ENCODE measurements around the gene C1orf21.
"Not testable (repeated sequence)": the region's sequence is repeated elsewhere in the genome, so short reads cannot be mapped to it uniquely, and the experiment has no call there.

Gene C1orf21, protein sequence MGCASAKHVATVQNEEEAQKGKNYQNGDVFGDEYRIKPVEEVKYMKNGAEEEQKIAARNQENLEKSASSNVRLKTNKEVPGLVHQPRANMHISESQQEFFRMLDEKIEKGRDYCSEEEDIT

DNA sequence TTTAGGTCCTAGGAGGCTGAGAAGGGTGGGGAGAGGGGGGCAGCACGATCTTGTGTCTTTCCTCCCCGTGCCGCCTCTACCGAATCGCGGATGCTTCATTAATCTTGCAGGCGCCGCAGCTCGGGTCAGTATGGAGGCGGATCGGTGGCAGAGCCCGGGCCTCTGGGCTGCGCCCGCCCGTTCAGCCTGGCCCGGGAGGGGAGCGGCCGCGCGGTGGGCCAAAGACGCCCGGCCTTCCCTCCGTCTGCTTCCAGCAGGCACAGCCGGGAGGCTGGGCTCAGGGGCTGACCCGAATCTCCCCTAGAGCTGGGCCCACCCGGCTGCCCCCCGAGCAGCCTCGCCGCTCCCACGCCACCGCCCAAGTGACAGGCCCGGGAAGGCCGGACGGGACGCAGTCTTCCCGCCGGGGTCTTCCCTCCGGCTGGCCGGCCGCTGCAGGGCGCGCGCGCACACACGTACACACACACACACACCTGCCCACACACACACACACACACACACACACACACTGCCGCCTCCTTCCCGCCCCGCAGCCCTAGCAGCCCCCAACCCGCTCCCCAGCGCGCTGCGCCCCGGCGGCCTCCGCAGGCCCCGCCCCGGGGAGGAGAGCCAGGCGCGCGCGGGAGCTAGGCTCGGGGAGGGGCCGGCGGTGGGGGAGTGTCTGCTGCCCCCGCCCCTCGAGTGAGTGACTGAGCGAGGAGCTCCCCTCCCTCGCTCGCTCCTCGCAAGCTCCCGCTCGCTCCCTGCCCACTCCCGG lies at the start of gene C1orf21:
TSS of gene C1orf21 (plus strand) at position 718 of the 757 bp plus-strand sequence. CDS start 90,481 bp downstream, outside the sequence.
- TF ChIP-seq, protein P1, sequence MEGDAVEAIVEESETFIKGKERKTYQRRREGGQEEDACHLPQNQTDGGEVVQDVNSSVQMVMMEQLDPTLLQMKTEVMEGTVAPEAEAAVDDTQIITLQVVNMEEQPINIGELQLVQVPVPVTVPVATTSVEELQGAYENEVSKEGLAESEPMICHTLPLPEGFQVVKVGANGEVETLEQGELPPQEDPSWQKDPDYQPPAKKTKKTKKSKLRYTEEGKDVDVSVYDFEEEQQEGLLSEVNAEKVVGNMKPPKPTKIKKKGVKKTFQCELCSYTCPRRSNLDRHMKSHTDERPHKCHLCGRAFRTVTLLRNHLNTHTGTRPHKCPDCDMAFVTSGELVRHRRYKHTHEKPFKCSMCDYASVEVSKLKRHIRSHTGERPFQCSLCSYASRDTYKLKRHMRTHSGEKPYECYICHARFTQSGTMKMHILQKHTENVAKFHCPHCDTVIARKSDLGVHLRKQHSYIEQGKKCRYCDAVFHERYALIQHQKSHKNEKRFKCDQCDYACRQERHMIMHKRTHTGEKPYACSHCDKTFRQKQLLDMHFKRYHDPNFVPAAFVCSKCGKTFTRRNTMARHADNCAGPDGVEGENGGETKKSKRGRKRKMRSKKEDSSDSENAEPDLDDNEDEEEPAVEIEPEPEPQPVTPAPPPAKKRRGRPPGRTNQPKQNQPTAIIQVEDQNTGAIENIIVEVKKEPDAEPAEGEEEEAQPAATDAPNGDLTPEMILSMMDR (conservative IDR thresholded peaks at IDR 0.05): no peak
- peak within 1 kb of the TSS; percentile 88 for H3K27ac ChIP-seq

DNA sequence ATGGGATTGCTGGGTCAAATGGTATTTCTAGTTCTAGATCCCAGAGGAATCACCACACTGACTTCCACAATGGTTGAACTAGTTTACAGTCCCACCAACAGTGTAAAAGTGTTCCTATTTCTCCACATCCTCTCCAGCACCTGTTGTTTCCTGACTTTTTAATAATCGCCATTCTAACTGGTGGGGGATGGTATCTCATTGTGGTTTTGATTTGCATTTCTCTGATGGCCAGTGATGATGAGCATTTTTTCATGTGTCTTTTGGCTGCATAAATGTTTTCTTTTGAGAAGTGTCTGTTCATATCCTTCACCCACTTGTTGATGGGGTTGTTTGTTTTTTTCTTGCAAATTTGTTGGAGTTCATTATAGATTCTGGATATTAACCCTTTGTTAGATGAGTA lies 49.0 kb upstream of the C1orf21 start:
- H3K27ac ChIP-seq: not testable (repeated sequence)

DNA sequence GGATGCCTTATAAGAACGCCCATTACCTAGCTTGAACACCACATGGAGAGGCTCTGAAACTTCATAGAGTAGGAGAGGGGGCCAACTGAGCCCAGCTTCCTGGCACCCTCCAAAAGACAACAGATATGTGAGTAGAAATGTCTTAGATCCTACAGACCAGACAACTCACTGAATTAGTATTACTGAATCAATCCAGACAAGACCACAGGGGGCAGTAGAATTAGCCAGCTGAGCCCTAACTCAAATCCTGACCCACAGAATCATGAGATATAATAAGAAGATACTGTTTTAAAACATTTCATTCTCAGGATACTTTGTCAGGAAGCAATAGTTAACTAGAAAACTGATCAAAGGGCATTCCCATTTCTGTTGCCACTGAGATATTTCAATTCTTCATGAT lies 45.8 kb upstream of the C1orf21 start:
- no peak overlapping the region for H3K27ac ChIP-seq
- TF ChIP-seq, protein P1 (conservative IDR thresholded peaks at IDR 0.05): no peak

DNA sequence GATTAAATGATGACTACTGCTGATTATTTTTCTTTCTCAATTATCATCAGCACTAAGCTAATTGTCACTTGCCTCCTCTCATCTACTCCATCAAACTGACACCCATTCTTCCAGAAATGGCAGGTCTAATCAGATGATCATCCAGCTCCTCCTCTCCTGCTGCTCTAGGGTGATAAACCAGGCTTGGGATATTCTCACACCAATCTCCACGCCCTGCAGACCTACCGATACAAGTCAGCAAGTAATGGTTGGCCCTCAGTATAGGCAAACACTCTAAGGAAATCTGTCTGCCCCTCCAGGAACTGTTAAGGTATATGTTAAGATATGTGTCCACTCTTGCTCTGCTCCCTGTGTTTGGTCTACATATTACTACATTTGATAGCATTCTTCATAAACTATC lies 36.3 kb upstream of the C1orf21 start:
- TF ChIP-seq, protein P1 (conservative IDR thresholded peaks at IDR 0.05): no peak
- peak overlapping the region; percentile 41 for H3K27ac ChIP-seq

DNA sequence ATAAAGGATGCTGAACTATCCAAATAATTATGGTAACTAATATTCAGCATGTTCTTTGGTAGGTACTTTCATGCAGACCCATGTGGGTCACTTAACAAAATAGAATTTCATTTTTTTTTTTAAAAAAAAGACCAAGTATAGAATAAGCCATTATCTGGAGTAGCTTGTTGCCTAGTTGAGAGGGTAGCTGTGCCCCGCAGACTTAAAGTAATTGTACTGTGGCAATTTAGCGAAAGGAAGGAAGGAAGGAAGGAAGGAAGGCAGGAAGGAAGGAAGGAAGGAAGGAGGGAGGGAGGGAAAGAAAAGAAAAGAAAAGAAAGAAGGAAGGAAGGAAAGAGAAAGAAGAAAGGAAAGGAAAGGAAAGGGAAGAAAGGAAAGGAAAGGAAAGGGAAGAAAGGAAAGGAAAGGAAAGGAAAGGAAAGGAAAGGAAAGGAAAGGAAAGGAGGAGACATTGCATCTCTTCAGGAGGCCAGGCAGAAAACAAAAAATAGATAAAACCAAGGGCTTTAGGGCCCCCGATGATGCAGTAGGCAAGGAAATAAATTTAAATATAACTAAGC lies 35.3 kb upstream of the C1orf21 start:
- peak overlapping the region; percentile 41 for H3K27ac ChIP-seq
- TF ChIP-seq, protein P1 (conservative IDR thresholded peaks at IDR 0.05): no peak

DNA sequence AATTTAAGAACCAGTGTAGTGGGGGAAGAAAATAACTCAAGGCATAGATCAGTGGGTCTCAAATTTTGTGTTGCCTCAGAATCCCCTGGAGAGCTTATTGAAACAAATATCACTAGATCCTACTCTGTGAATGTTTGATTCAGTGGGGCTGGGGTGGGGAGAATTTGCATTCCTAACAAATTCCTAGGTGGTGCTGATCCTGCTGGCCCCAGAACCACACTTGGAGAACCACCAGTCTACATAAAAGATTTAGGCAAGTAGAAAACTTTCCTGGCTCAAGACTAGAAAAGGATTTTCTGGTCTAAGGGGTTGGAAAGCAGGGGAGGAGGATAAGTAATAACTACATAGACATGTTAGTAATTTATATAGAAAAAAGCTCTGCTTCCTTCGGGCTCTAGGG lies 34.1 kb upstream of the C1orf21 start:
- TF ChIP-seq, protein P1 (conservative IDR thresholded peaks at IDR 0.05): no peak
- H3K27ac ChIP-seq: no peak overlapping the region

DNA sequence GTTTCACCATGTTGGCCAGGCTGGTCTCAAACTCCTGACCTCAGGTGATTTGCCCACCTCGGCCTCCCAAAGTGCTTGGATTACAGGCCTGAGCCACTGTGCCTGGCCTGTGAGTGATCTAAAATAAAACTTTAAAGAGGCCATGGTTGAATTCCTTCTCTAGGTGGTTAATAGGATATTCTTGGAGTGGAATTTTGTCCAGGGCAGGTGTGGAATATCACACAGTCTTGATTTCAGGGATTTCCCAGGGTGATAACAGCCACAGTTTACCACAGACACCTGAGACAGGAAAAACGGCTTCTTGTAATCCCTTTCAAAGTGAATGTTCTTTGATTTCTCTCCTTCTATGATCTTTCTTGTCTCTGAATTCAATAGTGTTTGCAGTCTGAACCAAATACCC lies 32.1 kb upstream of the C1orf21 start:
- TF ChIP-seq, protein P1 (conservative IDR thresholded peaks at IDR 0.05): no peak
- H3K27ac ChIP-seq: no peak overlapping the region

DNA sequence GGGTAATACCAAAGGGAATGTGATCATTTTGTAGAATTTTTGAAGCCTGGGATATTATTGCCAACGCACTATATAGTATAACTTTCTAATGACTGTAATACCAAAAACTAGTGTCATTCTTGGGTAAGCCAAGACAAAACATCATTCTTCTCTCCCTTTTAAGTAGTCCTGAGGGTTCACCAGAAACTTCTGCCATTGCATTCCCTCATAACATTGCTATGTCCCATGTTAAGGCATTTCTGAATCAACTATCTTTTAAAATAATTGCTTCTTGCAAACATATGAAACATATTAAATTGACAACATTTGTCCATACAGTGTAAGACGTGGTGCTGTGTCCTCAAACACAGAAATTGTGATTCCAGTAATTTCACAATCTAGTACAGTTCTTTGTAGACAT lies 29.9 kb upstream of the C1orf21 start:
- no peak overlapping the region for H3K27ac ChIP-seq
- TF ChIP-seq, protein P1 (conservative IDR thresholded peaks at IDR 0.05): no peak
